HepG2 (cell line): ENCODE data around the gene NCMAP. TPM values are rescaled to one million over a fixed set of nuclear protein-coding genes. Genes with fewer than 3 reads are reported as not detected.
A peak's percentile ranks its signal among the peaks of the same experiment; 100 is the strongest.

ENCODE experiments used
- ADNP ChIP-seq: sonication (generic); formaldehyde crosslinking; IDR thresholded peaks from 2 replicates; pipeline ENCODE4 v1.4.0; 2020; ENCODE audit warnings: missing genetic modification reagents
- ARNT2 ChIP-seq: sonication (generic); formaldehyde crosslinking; IDR thresholded peaks from 2 replicates; pipeline ENCODE4 v1.8.0; 2022; ENCODE audit warnings: mild to moderate bottlenecking, low read depth, missing genetic modification reagents, moderate library complexity
- ATF7 ChIP-seq, 2 experiments: fragments of 450-650 bp in 1 of 2; sonication (generic) in 1 of 2; formaldehyde crosslinking in 1 of 2; IDR thresholded peaks; 2 replicates each; pipeline versions ENCODE4 v1.4.0 to v1.6.1; 2016 to 2020; ENCODE audit warnings: antibody characterized with exemption in 1 of 2, mild to moderate bottlenecking in 1 of 2, missing genetic modification reagents in 1 of 2
- CBX5 ChIP-seq: sonication (generic); formaldehyde crosslinking; IDR thresholded peaks from 2 replicates; pipeline ENCODE4 v1.4.0; 2020; ENCODE audit warnings: missing genetic modification reagents, borderline replicate concordance
- CREBL2 ChIP-seq: sonication (generic); formaldehyde crosslinking; IDR thresholded peaks from 2 replicates; pipeline ENCODE4 v1.8.1; 2023; ENCODE audit warnings: missing genetic modification reagents, mild to moderate bottlenecking, borderline replicate concordance
- CREM ChIP-seq, 2 experiments: sonication (generic) in 1 of 2; formaldehyde crosslinking in 1 of 2; IDR thresholded peaks; 2 replicates each; pipeline versions ENCODE4 v1.4.0 to v1.6.1; 2016 to 2020; ENCODE audit warnings: antibody characterized with exemption in 1 of 2, mild to moderate bottlenecking in 1 of 2, missing genetic modification reagents in 1 of 2
- EZH2 ChIP-seq: conservative IDR thresholded peaks from 2 replicates; pipeline ENCODE4 v1.6.1; 2012; ENCODE audit warnings: mild to moderate bottlenecking, low read depth, low read length, moderate library complexity
- FOSL1 ChIP-seq: sonication (generic); formaldehyde crosslinking; IDR thresholded peaks from 2 replicates; pipeline ENCODE4 v1.9.0; 2021; ENCODE audit warnings: missing genetic modification reagents, borderline replicate concordance
- HOXD1 ChIP-seq: sonication (generic); formaldehyde crosslinking; IDR thresholded peaks from 2 replicates; pipeline ENCODE4 v1.5.0; 2020; ENCODE audit warnings: missing genetic modification reagents
- KLF13 ChIP-seq: sonication (generic); formaldehyde crosslinking; IDR thresholded peaks from 2 replicates; pipeline ENCODE4 v1.4.0; 2020; ENCODE audit warnings: mild to moderate bottlenecking, missing genetic modification reagents
- MIER3 ChIP-seq: IDR thresholded peaks from 2 replicates; pipeline ENCODE4 v1.6.1; 2016; ENCODE audit warnings: missing compliant biosample characterization, borderline replicate concordance
- NCOA5 ChIP-seq: sonication (generic); formaldehyde crosslinking; IDR thresholded peaks from 2 replicates; pipeline ENCODE4 v1.4.0; 2020; ENCODE audit warnings: missing genetic modification reagents
- PREB ChIP-seq: sonication (generic); formaldehyde crosslinking; IDR thresholded peaks from 2 replicates; pipeline ENCODE4 v1.4.0; 2020; ENCODE audit warnings: missing genetic modification reagents
- SOX6 ChIP-seq, 2 experiments: fragments of 450-650 bp in 1 of 2; sonication (generic) in 1 of 2; formaldehyde crosslinking in 1 of 2; IDR thresholded peaks; 2 replicates each; pipeline versions ENCODE4 v1.4.0 to v1.6.1; 2017 to 2020; ENCODE audit warnings: antibody characterized with exemption in 1 of 2, mild to moderate bottlenecking in 1 of 2, missing genetic modification reagents in 1 of 2
- TERF1 ChIP-seq: sonication (generic); formaldehyde crosslinking; IDR thresholded peaks from 2 replicates; pipeline ENCODE4 v1.8.0; 2022; ENCODE audit warnings: mild to moderate bottlenecking, missing genetic modification reagents, moderate library complexity
- THRA ChIP-seq: sonication (generic); formaldehyde crosslinking; IDR thresholded peaks from 2 replicates; pipeline ENCODE4 v1.4.0; 2020; ENCODE audit warnings: missing genetic modification reagents, borderline replicate concordance
- XBP1 ChIP-seq: sonication (generic); formaldehyde crosslinking; IDR thresholded peaks from 2 replicates; pipeline ENCODE4 v1.5.0; 2020; ENCODE audit warnings: missing genetic modification reagents
- ZNF235 ChIP-seq: sonication (generic); formaldehyde crosslinking; IDR thresholded peaks from 2 replicates; pipeline ENCODE4 v1.8.1; 2023; ENCODE audit warnings: mild to moderate bottlenecking, missing genetic modification reagents, borderline replicate concordance
- ZNF335 ChIP-seq: sonication (generic); formaldehyde crosslinking; IDR thresholded peaks from 2 replicates; pipeline ENCODE4 v1.4.0; 2020; ENCODE audit warnings: missing genetic modification reagents
- ZNF570 ChIP-seq: sonication (generic); formaldehyde crosslinking; IDR thresholded peaks from 2 replicates; pipeline ENCODE4 v1.4.0; 2020; ENCODE audit warnings: mild to moderate bottlenecking, missing genetic modification reagents, borderline replicate concordance
- ZNF572 ChIP-seq: sonication (generic); formaldehyde crosslinking; IDR thresholded peaks from 2 replicates; pipeline ENCODE4 v1.5.1; 2020; ENCODE audit warnings: mild to moderate bottlenecking, missing genetic modification reagents
- ZNF616 ChIP-seq: sonication (generic); formaldehyde crosslinking; IDR thresholded peaks from 2 replicates; pipeline ENCODE4 v1.5.0; 2020; ENCODE audit warnings: low read depth, mild to moderate bottlenecking, missing genetic modification reagents
- ZNF674 ChIP-seq: sonication (generic); formaldehyde crosslinking; IDR thresholded peaks from 2 replicates; pipeline ENCODE4 v1.5.0; 2020; ENCODE audit warnings: low read depth, mild to moderate bottlenecking, missing genetic modification reagents
- ZNF788 ChIP-seq: sonication (generic); formaldehyde crosslinking; IDR thresholded peaks from 2 replicates; pipeline ENCODE4 v1.5.0; 2020; ENCODE audit warnings: mild to moderate bottlenecking, missing genetic modification reagents, borderline replicate concordance
- ZSCAN31 ChIP-seq: sonication (generic); formaldehyde crosslinking; IDR thresholded peaks from 2 replicates; pipeline ENCODE4 v1.5.0; 2020; ENCODE audit warnings: low read depth, mild to moderate bottlenecking, missing genetic modification reagents
- polyA plus RNA-seq, 8 experiments: library from polyadenylated mRNA; depleted of rRNA in 3 of 8; stranded (reverse) in 7 of 8; unstranded in 1 of 8; fragments of >200 nt; fragmentation: Illumina TruSeq in 4 of 8; extraction: Trizol in 4 of 8; gene quantifications; 2 replicates each; pipeline versions ENCODE4 v1.2.1 to v1.2.3, GENCODE V29; 2011 to 2016; ENCODE audit warnings: low read depth in 4 of 8, missing spikeins in 1 of 8, mixed read lengths in 1 of 8; ENCODE audit not compliant: insufficient read depth in 1 of 8
- total RNA-seq, 5 experiments: library from RNA; depleted of rRNA; stranded (reverse); fragments of >200 nt; fragmentation: Illumina TruSeq; extraction: Trizol; gene quantifications; 2 replicates each; pipeline ENCODE4 v1.2.3, GENCODE V29; 2016; ENCODE audit warnings: low read depth in 1 of 5

NCMAP gene
- total and polyA plus RNA-seq, 2 of the 13 experiments (the other 11 are each of a cell fraction or from before 2014, with no cell fraction given) = 2.7 to 20.0 TPM

GRCh38 chr1:24642481-24643362, 86.8 kb downstream of the NCMAP start, which contains the start of gene SRRM1 (continued):
- peak; percentile 53; the same call in 1 of the 2 replicates for TF ChIP-seq ARNT2 (CRISPR knock-in tag)
- TF ChIP-seq MIER3 (CRISPR knock-in tag) = peak; percentile 89
- no peak for TF ChIP-seq TERF1 (CRISPR knock-in tag)
- TF ChIP-seq SOX6 (IDR thresholded peaks at IDR 0.05) = no peak
- peak; percentile 75 for TF ChIP-seq SOX6 (CRISPR knock-in tag; IDR thresholded peaks at IDR 0.05)
- TF ChIP-seq XBP1 (CRISPR knock-in tag) = no peak
- peak; percentile 20; the same call in 1 of the 2 replicates for TF ChIP-seq ZSCAN31 (CRISPR knock-in tag)
- no peak; the same call in 1 of the 2 replicates for TF ChIP-seq THRA (CRISPR knock-in tag)
- no peak for TF ChIP-seq ATF7 (IDR thresholded peaks at IDR 0.05)
- TF ChIP-seq ATF7 (CRISPR knock-in tag; IDR thresholded peaks at IDR 0.05) = 0 out of 2 replicates have a peak, but pooled peaks have one; percentile 30
- TF ChIP-seq KLF13 (CRISPR knock-in tag) = no peak
- TF ChIP-seq CREM (IDR thresholded peaks at IDR 0.05) = peak; percentile 90
- TF ChIP-seq CREM (CRISPR knock-in tag; IDR thresholded peaks at IDR 0.05) = 0 out of 2 replicates have a peak, but pooled peaks have one; percentile 8
- TF ChIP-seq PREB (CRISPR knock-in tag) = no peak
- no peak for TF ChIP-seq ZNF235
- TF ChIP-seq ADNP (CRISPR knock-in tag) = no peak
- peak; percentile 69; the same call in 1 of the 2 replicates for TF ChIP-seq CBX5
- TF ChIP-seq ZNF572 (CRISPR knock-in tag) = 0 out of 2 replicates have a peak, but pooled peaks have one; percentile 12
- peak; percentile 68; the same call in 1 of the 2 replicates for TF ChIP-seq ZNF616 (CRISPR knock-in tag)
- TF ChIP-seq ZNF674 (CRISPR knock-in tag) = no peak
- TF ChIP-seq NCOA5 (CRISPR knock-in tag) = no peak
- TF ChIP-seq CREBL2 (CRISPR knock-in tag) = no peak
- TF ChIP-seq ZNF335 = no peak
- TF ChIP-seq EZH2 = no peak
- no peak for TF ChIP-seq FOSL1
- TF ChIP-seq ZNF570 (CRISPR knock-in tag) = no peak
- peak; percentile 90; the same call in 1 of the 2 replicates for TF ChIP-seq ZNF788 (CRISPR knock-in tag)
- no peak for TF ChIP-seq HOXD1 (CRISPR knock-in tag)
